HepG2 (cell line): ENCODE data around the gene COL18A1. TPM values are rescaled to one million over a fixed set of nuclear protein-coding genes. Genes with fewer than 3 reads are reported as not detected.
A peak's percentile ranks its signal among the peaks of the same experiment; 100 is the strongest.

Source experiments
- ATF7-NPFF ChIP-seq: sonication (generic); formaldehyde crosslinking; IDR thresholded peaks from 2 replicates; pipeline ENCODE4 v1.8.1; 2023; ENCODE audit warnings: mild to moderate bottlenecking, low read depth, missing genetic modification reagents, moderate library complexity
- FOSL2 ChIP-seq: sonication (generic); formaldehyde crosslinking; IDR thresholded peaks from 2 replicates; pipeline ENCODE4 v1.4.0; 2020; ENCODE audit warnings: missing genetic modification reagents
- GLMP ChIP-seq: sonication (generic); formaldehyde crosslinking; IDR thresholded peaks from 2 replicates; pipeline ENCODE4 v1.9.0; 2021; ENCODE audit warnings: missing genetic modification reagents, mild to moderate bottlenecking, borderline replicate concordance
- KMT2A ChIP-seq: sonication (generic); formaldehyde crosslinking; IDR thresholded peaks from 2 replicates; pipeline ENCODE4 v1.4.0; 2020; ENCODE audit warnings: missing genetic modification reagents
- NR2F1 ChIP-seq, 2 experiments: fragments of 450-650 bp in 1 of 2; formaldehyde crosslinking in 1 of 2; IDR thresholded peaks; 2 replicates each; pipeline versions ENCODE4 v1.5.0 to v1.6.1; 2016 to 2020; ENCODE audit warnings: mild to moderate bottlenecking in 1 of 2, missing compliant biosample characterization in 1 of 2, missing genetic modification reagents in 1 of 2, moderate library complexity in 1 of 2
- POLR2G ChIP-seq: fragments of 200-400 bp; formaldehyde crosslinking; IDR thresholded peaks from 2 replicates; pipeline ENCODE4 v1.6.1; 2018; ENCODE audit warnings: mild to moderate bottlenecking, low read depth, low read length, moderate library complexity
- SIN3A ChIP-seq: IDR thresholded peaks from 2 replicates; pipeline ENCODE4 v1.6.1; 2011; ENCODE audit warnings: low read depth, mild to moderate bottlenecking, control low read depth, low read length, borderline replicate concordance
- ZBTB21 ChIP-seq: sonication (generic); formaldehyde crosslinking; IDR thresholded peaks from 2 replicates; pipeline ENCODE4 v1.4.0; 2020; ENCODE audit warnings: missing genetic modification reagents
- ZFP41 ChIP-seq: sonication (generic); formaldehyde crosslinking; IDR thresholded peaks from 2 replicates; pipeline ENCODE4 v1.4.0; 2020; ENCODE audit warnings: mild to moderate bottlenecking, missing genetic modification reagents, borderline replicate concordance
- ZFP90 ChIP-seq: sonication (generic); formaldehyde crosslinking; IDR thresholded peaks from 2 replicates; pipeline ENCODE4 v1.8.0; 2022; ENCODE audit warnings: missing genetic modification reagents, mild to moderate bottlenecking, inconsistent platforms, borderline replicate concordance
- ZHX2 ChIP-seq, 2 experiments: sonication (generic) in 1 of 2; formaldehyde crosslinking in 1 of 2; IDR thresholded peaks; 2 replicates each; pipeline versions ENCODE4 v1.6.1 to v1.9.0; 2014 to 2022; ENCODE audit warnings: antibody characterized with exemption in 1 of 2, borderline replicate concordance in 1 of 2, inconsistent platforms in 1 of 2, low read depth in 1 of 2, missing genetic modification reagents in 1 of 2
- ZNF205 ChIP-seq: IDR thresholded peaks from 2 replicates; pipeline ENCODE4 v1.6.1; 2018; ENCODE audit warnings: missing biosample characterization, missing genetic modification reagents
- ZNF232 ChIP-seq: sonication (generic); formaldehyde crosslinking; IDR thresholded peaks from 2 replicates; pipeline ENCODE4 v1.4.0; 2020; ENCODE audit warnings: missing genetic modification reagents, borderline replicate concordance
- ZNF280D ChIP-seq: sonication (generic); formaldehyde crosslinking; IDR thresholded peaks from 2 replicates; pipeline ENCODE4 v1.5.1; 2020; ENCODE audit warnings: mild to moderate bottlenecking, missing genetic modification reagents
- ZNF652 ChIP-seq: IDR thresholded peaks from 2 replicates; pipeline ENCODE4 v1.6.1; 2016; ENCODE audit warnings: low read depth, borderline replicate concordance
- ZSCAN25 ChIP-seq: sonication (generic); formaldehyde crosslinking; IDR thresholded peaks from 2 replicates; pipeline ENCODE4 v1.8.0; 2022; ENCODE audit warnings: mild to moderate bottlenecking, missing genetic modification reagents
- polyA plus RNA-seq, 8 experiments: library from polyadenylated mRNA; depleted of rRNA in 3 of 8; stranded (reverse) in 7 of 8; unstranded in 1 of 8; fragments of >200 nt; fragmentation: Illumina TruSeq in 4 of 8; extraction: Trizol in 4 of 8; gene quantifications; 2 replicates each; pipeline versions ENCODE4 v1.2.1 to v1.2.3, GENCODE V29; 2011 to 2016; ENCODE audit warnings: low read depth in 4 of 8, missing spikeins in 1 of 8, mixed read lengths in 1 of 8; ENCODE audit not compliant: insufficient read depth in 1 of 8
- total RNA-seq, 5 experiments: library from RNA; depleted of rRNA; stranded (reverse); fragments of >200 nt; fragmentation: Illumina TruSeq; extraction: Trizol; gene quantifications; 2 replicates each; pipeline ENCODE4 v1.2.3, GENCODE V29; 2016; ENCODE audit warnings: low read depth in 1 of 5
- TF ChIP-seq, protein P1 (sequence below): IDR thresholded peaks from 2 replicates; pipeline ENCODE4 v1.6.1; 2016

Gene COL18A1
- total and polyA plus RNA-seq, 2 of the 13 experiments (the other 11 are each of a cell fraction or from before 2014, with no cell fraction given), result 79.0 to 102 TPM

GRCh38 chr21:45469273-45470086 is 64.5 kb downstream of the COL18A1 start (continued):
- peak; percentile 26; the same call in 1 of the 2 replicates for TF ChIP-seq KMT2A (CRISPR knock-in tag)
- TF ChIP-seq ZBTB21 (CRISPR knock-in tag), result no peak
- TF ChIP-seq ZNF652 (CRISPR knock-in tag), result peak; percentile 97
- TF ChIP-seq ZNF205, result no peak
- TF ChIP-seq ZNF280D, result peak; percentile 87
- peak; percentile 98 to 99 for TF ChIP-seq NR2F1 (CRISPR knock-in tag; IDR thresholded peaks at IDR 0.05)
- TF ChIP-seq ZNF232 (CRISPR knock-in tag), result peak; percentile 73; the same call in 1 of the 2 replicates
- peak; percentile 85; the same call in 1 of the 2 replicates for TF ChIP-seq SIN3A
- peak; percentile 72 for TF ChIP-seq ZFP90 (CRISPR knock-in tag)
- TF ChIP-seq ATF7-NPFF (CRISPR knock-in tag), result no peak; the same call in 1 of the 2 replicates
- no peak for TF ChIP-seq ZHX2 (IDR thresholded peaks at IDR 0.05; ENCODE audit: low read depth)
- TF ChIP-seq ZHX2 (CRISPR knock-in tag; IDR thresholded peaks at IDR 0.05; ENCODE audit: borderline replicate concordance), result no peak; the same call in 1 of the 2 replicates
- TF ChIP-seq, protein P1, sequence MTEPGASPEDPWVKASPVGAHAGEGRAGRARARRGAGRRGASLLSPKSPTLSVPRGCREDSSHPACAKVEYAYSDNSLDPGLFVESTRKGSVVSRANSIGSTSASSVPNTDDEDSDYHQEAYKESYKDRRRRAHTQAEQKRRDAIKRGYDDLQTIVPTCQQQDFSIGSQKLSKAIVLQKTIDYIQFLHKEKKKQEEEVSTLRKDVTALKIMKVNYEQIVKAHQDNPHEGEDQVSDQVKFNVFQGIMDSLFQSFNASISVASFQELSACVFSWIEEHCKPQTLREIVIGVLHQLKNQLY (CRISPR knock-in tag), result peak; percentile 77; the same call in 1 of the 2 replicates
- peak; percentile 75; the same call in 1 of the 2 replicates for TF ChIP-seq ZFP41
- TF ChIP-seq GLMP (CRISPR knock-in tag), result no peak
- peak; percentile 82 for TF ChIP-seq FOSL2 (CRISPR knock-in tag)
- peak; percentile 85 for TF ChIP-seq POLR2G
- TF ChIP-seq ZSCAN25 (CRISPR knock-in tag), result peak; percentile 78
